Lower leg skin (tissue), 3 donors: ENCODE measurements around the gene PLD1.

Experiments
- POLR2A ChIP-seq, 2 donors: fragments of 450-650 bp; IDR thresholded peaks; one replicate each; pipeline ENCODE4 v1.6.1; 2016 to 2017; ENCODE audit warnings: antibody characterized with exemption in 2 of 2, mild to moderate bottlenecking in 1 of 2, moderate library complexity in 1 of 2
- TF ChIP-seq, protein P1 (sequence below), 3 donors: fragments of 450-650 bp; IDR thresholded peaks; one replicate each; pipeline ENCODE4 v1.5.1; 2016; ENCODE audit warnings: antibody characterized with exemption in 3 of 3, mild to moderate bottlenecking in 3 of 3, moderate library complexity in 2 of 3

- TF ChIP-seq, protein P1, sequence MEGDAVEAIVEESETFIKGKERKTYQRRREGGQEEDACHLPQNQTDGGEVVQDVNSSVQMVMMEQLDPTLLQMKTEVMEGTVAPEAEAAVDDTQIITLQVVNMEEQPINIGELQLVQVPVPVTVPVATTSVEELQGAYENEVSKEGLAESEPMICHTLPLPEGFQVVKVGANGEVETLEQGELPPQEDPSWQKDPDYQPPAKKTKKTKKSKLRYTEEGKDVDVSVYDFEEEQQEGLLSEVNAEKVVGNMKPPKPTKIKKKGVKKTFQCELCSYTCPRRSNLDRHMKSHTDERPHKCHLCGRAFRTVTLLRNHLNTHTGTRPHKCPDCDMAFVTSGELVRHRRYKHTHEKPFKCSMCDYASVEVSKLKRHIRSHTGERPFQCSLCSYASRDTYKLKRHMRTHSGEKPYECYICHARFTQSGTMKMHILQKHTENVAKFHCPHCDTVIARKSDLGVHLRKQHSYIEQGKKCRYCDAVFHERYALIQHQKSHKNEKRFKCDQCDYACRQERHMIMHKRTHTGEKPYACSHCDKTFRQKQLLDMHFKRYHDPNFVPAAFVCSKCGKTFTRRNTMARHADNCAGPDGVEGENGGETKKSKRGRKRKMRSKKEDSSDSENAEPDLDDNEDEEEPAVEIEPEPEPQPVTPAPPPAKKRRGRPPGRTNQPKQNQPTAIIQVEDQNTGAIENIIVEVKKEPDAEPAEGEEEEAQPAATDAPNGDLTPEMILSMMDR (IDR thresholded peaks at IDR 0.05): no peak
- TF ChIP-seq POLR2A (IDR thresholded peaks at IDR 0.05): no peak
Observed at GRCh38 chr3:171640520-171641412, 169.5 kb downstream of the PLD1 start.
